Measurements from ENCODE around the gene MAP2K2.
A peak's percentile ranks its signal among the peaks of the same experiment; 100 is the strongest.
"Not testable (repeated sequence)": the region's sequence is repeated elsewhere in the genome, so short reads cannot be mapped to it uniquely, and the experiment has no call there.

The MAP2K2 gene

GRCh38 chr19:4154571-4155312 lies 30.8 kb upstream of the MAP2K2 start:
- no peak overlapping the region for H3K27ac ChIP-seq
- no peak for DNase-seq (ENCODE audit: low spot score)
- no peak for TF ChIP-seq CTCF (IDR thresholded peaks at IDR 0.05)
- no peak overlapping the region for H3K4me3 ChIP-seq

DNA sequence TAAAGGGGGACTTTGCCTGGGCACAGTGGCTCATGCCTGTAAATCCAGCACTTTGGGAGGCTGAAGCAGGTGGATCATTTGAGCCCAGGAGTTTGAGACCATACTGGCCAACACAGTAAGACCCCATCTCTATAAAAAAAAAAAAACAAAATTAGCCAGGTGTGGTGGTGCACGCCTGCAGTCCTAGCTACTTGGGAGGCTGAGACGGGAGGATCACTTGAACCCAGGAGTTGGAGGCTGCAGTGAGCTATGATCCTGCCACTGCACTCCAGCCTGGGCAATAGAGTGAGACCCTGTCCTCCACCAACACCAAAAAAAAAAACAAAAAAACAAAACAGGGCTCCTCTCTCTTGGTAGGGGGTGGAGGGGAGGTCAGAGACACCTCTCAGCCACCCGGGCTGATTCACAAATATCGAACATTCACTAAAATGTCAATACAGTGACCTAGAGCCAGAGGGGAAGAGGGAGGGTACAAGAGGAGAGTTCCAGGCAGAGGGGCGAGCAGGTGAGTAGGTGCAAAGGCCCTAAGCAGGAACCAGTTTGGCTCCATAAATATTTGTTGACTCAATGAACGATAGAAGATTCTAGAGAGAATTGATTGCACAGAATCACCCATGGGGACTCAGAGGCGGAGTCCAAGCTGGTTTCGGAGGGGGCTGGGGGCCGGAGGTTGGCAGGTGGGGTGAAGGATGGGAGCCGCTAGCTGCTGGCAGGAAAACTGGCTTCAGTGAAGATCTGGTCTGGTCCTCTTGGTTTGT lies 28.5 kb upstream of the MAP2K2 start:
- no peak for TF ChIP-seq CTCF (IDR thresholded peaks at IDR 0.05)
- DNase-seq (ENCODE audit: low spot score), result no peak
- no peak overlapping the region for H3K4me3 ChIP-seq
- H3K27ac ChIP-seq, result no peak overlapping the region

- H3K27ac ChIP-seq, result no peak overlapping the region
- no peak for DNase-seq (ENCODE audit: low spot score)
- no peak for TF ChIP-seq CTCF (IDR thresholded peaks at IDR 0.05)
- H3K4me3 ChIP-seq, result no peak overlapping the region
These were observed 27.7 kb upstream of the MAP2K2 start for GRCh38 chr19:4151623-4152022.

DNA sequence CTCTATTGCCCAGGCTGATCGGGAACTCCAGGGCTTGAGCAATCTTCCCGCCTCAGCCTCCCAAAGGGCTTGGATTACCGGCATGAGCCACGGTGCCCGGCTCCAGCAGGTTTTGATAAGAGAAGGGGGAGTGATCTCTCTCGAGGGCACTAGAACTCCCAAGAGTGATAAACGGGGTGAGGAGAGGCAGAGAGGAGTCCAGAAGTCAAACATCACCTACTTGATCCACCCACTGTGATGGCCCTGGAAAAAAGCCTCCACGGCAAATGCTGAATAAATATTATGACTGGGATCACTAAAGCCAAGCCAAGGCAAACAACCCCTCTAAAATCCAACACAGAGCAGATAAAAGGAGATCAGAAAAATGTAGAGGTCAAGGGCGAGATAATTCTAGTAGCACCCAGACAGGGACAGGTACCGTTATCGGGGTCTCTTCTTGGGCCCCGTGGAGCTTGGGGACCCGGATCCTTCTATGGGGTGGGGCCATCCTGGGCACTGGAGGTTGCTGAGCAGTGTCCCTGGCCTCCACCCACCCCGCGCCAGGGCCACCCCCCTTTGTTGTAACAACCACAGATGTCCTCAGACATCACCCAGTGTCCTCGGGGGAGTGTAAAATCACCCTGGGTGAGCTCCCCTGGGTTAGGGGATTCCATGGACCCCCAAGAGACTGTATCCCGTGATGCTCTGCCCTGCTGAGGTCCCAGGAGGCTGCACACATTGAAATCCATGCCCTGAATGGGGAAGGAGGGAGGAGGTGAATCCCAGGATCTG lies 25.8 kb upstream of the MAP2K2 start:
- no peak for DNase-seq (ENCODE audit: low spot score)
- Histone ChIP-seq H3K27ac (no peak overlapping the region), H3K4me3 (no peak overlapping the region)
- no peak for TF ChIP-seq CTCF (IDR thresholded peaks at IDR 0.05)

DNA sequence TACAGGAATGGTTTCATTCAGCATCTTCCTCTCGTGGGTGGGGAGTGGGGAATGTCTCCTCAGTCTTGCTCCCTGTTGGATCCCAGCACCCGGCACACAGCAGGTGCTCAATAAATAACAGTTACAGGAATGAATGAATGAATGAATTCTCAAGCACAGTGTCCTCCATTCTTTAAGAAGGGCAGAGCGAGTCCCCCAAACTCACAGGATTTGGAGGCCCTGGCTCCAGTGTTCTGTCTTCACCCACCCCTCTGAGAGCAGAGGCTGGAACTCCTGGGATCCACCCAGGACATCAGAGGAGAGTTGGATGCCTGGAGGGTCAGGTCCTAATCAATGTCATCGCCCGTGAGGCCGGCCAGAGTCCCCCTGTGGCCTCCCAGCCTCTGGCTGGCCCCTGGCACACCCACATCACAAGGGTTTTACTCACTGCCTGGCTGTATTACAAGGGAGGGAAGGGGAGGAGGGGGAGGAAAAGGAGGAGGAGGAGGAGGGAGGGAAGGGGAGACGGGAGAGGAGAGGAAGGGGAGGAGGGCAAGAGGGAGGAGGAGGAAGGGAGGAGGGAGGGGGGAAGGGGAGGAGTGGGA lies 20.8 kb upstream of the MAP2K2 start:
- H3K4me3 ChIP-seq, result no peak overlapping the region
- peak overlapping the region in 1 of 2 donors; percentile 16 for H3K27ac ChIP-seq
- DNase-seq (ENCODE audit: low spot score), result no peak
- TF ChIP-seq CTCF (IDR thresholded peaks at IDR 0.05), result no peak

- not testable (repeated sequence) for H3K27ac ChIP-seq; H3K4me3 ChIP-seq; DNase-seq (ENCODE audit: low spot score)
These were observed 19.0 kb upstream of the MAP2K2 start for GRCh38 chr19:4142916-4143315.

DNA sequence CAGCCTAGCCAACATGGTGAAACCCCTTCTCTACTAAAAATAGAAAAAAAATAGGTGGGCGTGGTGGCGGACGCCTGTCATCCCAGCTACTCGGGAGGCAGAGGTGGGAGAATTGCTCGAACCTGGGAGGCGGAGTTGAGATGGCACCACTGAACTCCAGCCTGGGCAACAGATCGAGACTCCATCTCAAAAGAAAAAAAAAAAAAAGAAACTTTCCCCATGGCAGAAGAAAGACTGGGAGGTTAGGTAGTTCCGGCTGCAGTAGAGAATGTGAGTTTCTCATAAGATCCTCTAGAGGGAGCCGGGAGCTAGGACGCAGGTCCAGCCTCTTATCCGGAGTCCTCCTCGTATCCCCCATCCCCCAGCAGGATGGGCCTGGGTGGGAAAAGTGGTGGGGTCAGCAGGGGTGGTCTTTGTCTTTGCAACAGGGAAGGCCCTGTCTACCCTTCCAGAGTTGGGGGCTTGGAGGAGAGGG lies 16.4 kb upstream of the MAP2K2 start:
- TF ChIP-seq CTCF (IDR thresholded peaks at IDR 0.05), result no peak
- no peak for DNase-seq (ENCODE audit: low spot score)

More for the DNA sequence above, 16.4 kb upstream of the MAP2K2 start:
- H3K4me3 ChIP-seq, result no peak overlapping the region
- no peak overlapping the region for H3K27ac ChIP-seq

Measured in coronary artery (tissue), 2 donors.